Thyroid gland (tissue), 4 donors: ENCODE results near the gene ITGA11. TPM values are rescaled to one million over a fixed set of nuclear protein-coding genes. Genes with fewer than 3 reads are reported as not detected.
"Not testable (repeated sequence)": the region's sequence is repeated elsewhere in the genome, so short reads cannot be mapped to it uniquely, and the experiment has no call there.

Experiments used
- DNase-seq, 2 donors: peaks; one replicate each; pipeline ENCODE4 v3.0.0-alpha.2; 2019
- H3K27ac ChIP-seq, 3 donors: fragments of 200-600 bp; sonication (generic); 1 replicate in 2 of 3; 2 replicates in 1 of 3; pipeline ENCODE4 v1.5.1; 2016 to 2019; ENCODE audit warnings: mild to moderate bottlenecking in 1 of 3, moderate library complexity in 1 of 3
- H3K27me3 ChIP-seq: fragments of 200-600 bp; sonication (generic); one replicate; pipeline ENCODE4 v1.5.1; 2019
- H3K36me3 ChIP-seq, 2 donors: fragments of 200-600 bp; sonication (generic); one replicate each; pipeline ENCODE4 v1.5.1; 2016 to 2019
- H3K4me1 ChIP-seq, 2 donors: fragments of 200-600 bp; sonication (generic); one replicate each; pipeline ENCODE4 v1.5.1; 2017 to 2019
- H3K4me3 ChIP-seq, 3 donors: fragments of 200-600 bp; sonication (generic); replicated peaks in 1 of 3; 1 replicate in 2 of 3; 2 replicates in 1 of 3; pipeline ENCODE4 v1.5.1; 2016; ENCODE audit warnings: mild to moderate bottlenecking in 1 of 3
- H3K9me3 ChIP-seq: fragments of 200-600 bp; sonication (generic); one replicate; pipeline ENCODE4 v1.5.1; 2017
- POLR2A ChIP-seq, 2 donors: fragments of 450-650 bp; IDR thresholded peaks; one replicate each; pipeline ENCODE4 v1.6.1; 2017; ENCODE audit warnings: antibody characterized with exemption in 2 of 2, mild to moderate bottlenecking in 2 of 2, moderate library complexity in 1 of 2
- WGBS, 2 donors: methylation state at CpG; one replicate each; pipeline ENCODE4 v1.1.5; 2017; 5-methylcytosine and 5-hydroxymethylcytosine counted together
- intact Hi-C: fragments of 100-400 bp; cut with DNase I; formaldehyde crosslinking; loops from one replicate; pipeline ENCODE4 v1.15.1; 2023
- total RNA-seq, 4 donors: library from RNA; depleted of rRNA; stranded (reverse); fragments of >200 nt; gene quantifications; one replicate each; pipeline ENCODE4 v1.2.3, GENCODE V29; 2016
- TF ChIP-seq, protein P1 (sequence below), 6 experiments: fragments of 200-600 bp in 3 of 6; fragments of 450-650 bp in 3 of 6; sonication (generic) in 3 of 6; IDR thresholded peaks; one replicate each; pipeline ENCODE4 v1.5.1; 2016 to 2019; ENCODE audit warnings: antibody characterized with exemption in 6 of 6, mild to moderate bottlenecking in 2 of 6, inconsistent platforms in 1 of 6, moderate library complexity in 1 of 6

The ITGA11 gene
- total RNA-seq, 4 donors from 2014 or later, result 3.0 to 6.1 (median 4.3) TPM

DNA sequence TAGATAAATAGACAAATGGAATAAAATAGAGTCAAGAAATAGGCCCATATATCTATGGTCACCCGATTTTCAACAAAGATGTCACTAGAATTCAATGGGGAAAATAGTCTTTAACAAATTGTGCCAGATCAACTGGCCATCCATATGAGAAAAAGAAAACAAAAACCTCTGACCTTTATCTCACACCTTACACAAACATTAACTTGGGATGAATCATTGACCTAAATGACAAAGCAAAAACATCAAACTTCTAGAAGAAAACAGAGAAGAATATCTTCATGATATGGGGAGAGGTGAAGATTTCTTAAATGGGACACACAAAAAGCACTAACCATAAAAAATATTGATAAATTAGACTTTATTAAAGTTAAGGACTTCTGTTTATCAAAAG, 31.9 kb downstream of the ITGA11 start:
- 90 to 94% methylated on average over 1 of the region's 1 CpG for WGBS, 2 donors
- intact Hi-C loops, result no loop called here
- H3K27ac ChIP-seq, result no peak overlapping the region
- H3K36me3 ChIP-seq, result no peaks in the 10 kb centered on the region
- H3K4me3 ChIP-seq, result no peak overlapping the region
- TF ChIP-seq, protein P1, sequence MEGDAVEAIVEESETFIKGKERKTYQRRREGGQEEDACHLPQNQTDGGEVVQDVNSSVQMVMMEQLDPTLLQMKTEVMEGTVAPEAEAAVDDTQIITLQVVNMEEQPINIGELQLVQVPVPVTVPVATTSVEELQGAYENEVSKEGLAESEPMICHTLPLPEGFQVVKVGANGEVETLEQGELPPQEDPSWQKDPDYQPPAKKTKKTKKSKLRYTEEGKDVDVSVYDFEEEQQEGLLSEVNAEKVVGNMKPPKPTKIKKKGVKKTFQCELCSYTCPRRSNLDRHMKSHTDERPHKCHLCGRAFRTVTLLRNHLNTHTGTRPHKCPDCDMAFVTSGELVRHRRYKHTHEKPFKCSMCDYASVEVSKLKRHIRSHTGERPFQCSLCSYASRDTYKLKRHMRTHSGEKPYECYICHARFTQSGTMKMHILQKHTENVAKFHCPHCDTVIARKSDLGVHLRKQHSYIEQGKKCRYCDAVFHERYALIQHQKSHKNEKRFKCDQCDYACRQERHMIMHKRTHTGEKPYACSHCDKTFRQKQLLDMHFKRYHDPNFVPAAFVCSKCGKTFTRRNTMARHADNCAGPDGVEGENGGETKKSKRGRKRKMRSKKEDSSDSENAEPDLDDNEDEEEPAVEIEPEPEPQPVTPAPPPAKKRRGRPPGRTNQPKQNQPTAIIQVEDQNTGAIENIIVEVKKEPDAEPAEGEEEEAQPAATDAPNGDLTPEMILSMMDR (IDR thresholded peaks at IDR 0.05), result no peak
- TF ChIP-seq POLR2A (IDR thresholded peaks at IDR 0.05), result no peak
- DNase-seq, result no peak
- H3K9me3 ChIP-seq, result no peaks in the 10 kb centered on the region
- no peaks in the 10 kb centered on the region for H3K4me1 ChIP-seq
- H3K27me3 ChIP-seq, result no peaks in the 10 kb centered on the region

DNA sequence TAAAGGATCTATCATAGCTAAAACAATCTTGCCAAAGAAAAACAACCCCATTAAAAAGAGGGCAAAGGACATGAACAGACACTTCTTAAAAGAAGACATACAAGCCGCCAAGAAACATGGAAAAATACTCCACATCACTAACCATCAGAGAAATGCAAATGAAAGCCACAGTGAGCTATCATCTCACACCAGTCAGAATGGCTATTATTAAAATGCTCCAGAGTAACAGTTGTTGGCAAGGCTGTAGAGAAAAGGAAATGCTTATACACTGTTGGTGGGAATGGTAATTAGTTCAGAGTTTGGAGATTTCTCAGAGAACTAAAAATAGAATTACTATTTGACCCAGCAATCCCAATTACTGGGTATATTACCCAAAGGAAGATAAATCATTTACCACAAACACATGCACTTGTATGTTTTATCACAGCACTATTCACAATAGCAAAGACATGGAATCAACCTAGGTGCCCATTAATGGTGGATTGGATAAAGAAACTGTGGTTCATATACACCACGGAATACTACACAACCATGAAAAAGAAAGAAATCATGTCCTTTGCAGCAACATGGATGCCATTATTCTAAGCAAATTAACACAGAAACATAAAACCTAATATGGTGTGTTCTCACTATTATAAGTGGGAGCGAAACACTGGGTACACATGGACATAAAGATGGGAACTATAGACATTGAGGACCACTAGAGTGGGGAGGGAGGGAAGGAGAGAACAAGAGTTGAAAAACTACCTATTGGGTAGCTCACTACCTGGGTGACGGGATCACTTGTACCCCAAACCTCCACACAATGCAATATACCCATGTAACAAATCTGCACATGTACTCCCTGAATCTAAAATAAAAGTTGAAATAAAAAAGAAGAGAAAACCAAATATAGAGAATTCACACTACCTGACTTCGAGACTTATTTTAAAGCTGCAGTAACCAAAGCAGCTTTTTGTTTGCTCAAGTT, 32.6 kb downstream of the ITGA11 start:
- 81 to 87% methylated on average over 5 of the region's 5 CpGs for WGBS, 2 donors
- no peaks in the 10 kb centered on the region for H3K36me3 ChIP-seq
- H3K27me3 ChIP-seq, result no peaks in the 10 kb centered on the region
- TF ChIP-seq, protein P1 (IDR thresholded peaks at IDR 0.05), result no peak
- no peak for TF ChIP-seq POLR2A (IDR thresholded peaks at IDR 0.05)
- no peaks in the 10 kb centered on the region for H3K9me3 ChIP-seq
- no peak for DNase-seq
- intact Hi-C loops, result no loop called here
- no peaks in the 10 kb centered on the region for H3K4me1 ChIP-seq
- H3K27ac ChIP-seq, result no peak overlapping the region
- H3K4me3 ChIP-seq, result no peak overlapping the region

DNA sequence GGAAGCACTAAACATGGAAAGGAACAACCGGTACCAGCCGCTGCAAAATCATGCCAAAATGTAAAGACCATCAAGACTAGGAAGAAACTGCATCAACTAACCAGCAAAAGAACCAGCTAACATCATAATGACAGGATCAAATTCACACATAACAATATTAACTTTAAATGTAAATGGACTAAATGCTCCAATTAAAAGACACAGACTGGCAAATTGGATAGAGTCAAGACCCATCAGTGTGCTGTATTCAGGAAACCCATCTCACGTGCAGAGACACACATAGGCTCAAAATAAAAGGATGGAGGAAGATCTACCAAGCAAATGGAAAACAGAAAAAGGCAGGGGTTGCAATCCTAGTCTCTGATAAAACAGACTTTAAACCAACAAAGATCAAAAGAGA, 34.0 kb downstream of the ITGA11 start:
- H3K27me3 ChIP-seq, H3K36me3 ChIP-seq, DNase-seq, H3K4me3 ChIP-seq, intact Hi-C loops, H3K27ac ChIP-seq, H3K9me3 ChIP-seq, H3K4me1 ChIP-seq: not testable (repeated sequence)
- 94 to 97% methylated on average over 2 to 3 of the region's 3 CpGs for WGBS, 2 donors

DNA sequence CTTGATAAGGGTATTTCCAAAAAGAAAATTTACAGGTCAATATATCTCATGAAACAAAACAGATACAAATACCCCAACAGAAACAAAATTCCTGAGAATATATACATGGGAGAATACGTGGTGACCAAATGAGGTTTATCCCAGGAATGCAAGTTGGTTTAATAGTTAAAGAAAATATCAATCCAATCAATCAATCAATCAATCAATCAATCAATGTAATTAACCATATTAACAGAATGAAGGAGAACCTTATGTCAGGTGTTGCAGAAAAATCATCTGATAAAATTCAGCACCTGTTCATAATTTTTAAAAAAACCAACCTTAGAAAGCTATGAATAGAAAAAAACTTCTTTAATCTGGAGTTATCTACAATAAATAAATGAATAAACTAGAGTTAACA, 35.9 kb downstream of the ITGA11 start:
- intact Hi-C loops, result no loop called here
- TF ChIP-seq, protein P1 (IDR thresholded peaks at IDR 0.05), result no peak
- no peak for TF ChIP-seq POLR2A (IDR thresholded peaks at IDR 0.05)
- no peaks in the 10 kb centered on the region for H3K9me3 ChIP-seq
- no peak for DNase-seq
- H3K27me3 ChIP-seq, result no peaks in the 10 kb centered on the region
- no peaks in the 10 kb centered on the region for H3K4me1 ChIP-seq
- WGBS, 2 donors, result 93 to 94% methylated on average over 1 of the region's 1 CpG
- no peak overlapping the region for H3K27ac ChIP-seq
- H3K36me3 ChIP-seq, result no peaks in the 10 kb centered on the region
- H3K4me3 ChIP-seq, result no peak overlapping the region

DNA sequence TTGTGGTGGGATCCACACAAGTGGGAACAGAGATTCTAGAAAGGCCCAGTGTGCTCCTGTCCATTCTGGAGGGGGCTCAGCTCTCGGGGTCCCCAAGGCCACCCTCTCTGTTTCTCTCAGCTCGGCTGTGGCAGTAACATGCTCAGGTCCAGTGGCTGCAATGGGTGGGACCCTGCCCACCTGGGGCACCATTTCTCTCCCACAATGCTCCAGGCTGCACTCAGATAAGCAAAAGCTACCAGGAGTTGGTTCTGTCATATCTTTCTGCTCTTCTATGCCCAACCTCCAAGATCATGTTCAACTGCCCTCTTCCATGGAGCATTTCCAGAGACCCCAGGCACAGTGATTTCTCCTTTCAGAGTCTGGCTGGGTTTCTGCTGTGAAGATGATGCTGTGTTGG, 40.8 kb downstream of the ITGA11 start:
- no peak for DNase-seq
- Histone ChIP-seq H3K9me3 (no peaks in the 10 kb centered on the region), H3K36me3 (no peaks in the 10 kb centered on the region), H3K27ac (no peak overlapping the region), H3K27me3 (no peaks in the 10 kb centered on the region), H3K4me1 (no peaks in the 10 kb centered on the region), H3K4me3 (no peak overlapping the region)
- intact Hi-C loops, result no loop called here
- TF ChIP-seq, protein P1 (IDR thresholded peaks at IDR 0.05), result no peak
- no peak for TF ChIP-seq POLR2A (IDR thresholded peaks at IDR 0.05)
- WGBS, 2 donors, result 95 to 100% methylated on average over 2 of the region's 2 CpGs
